A673 (cell line): Measurements from ENCODE around the gene RASL11B.

Experiments used
- EZH2 ChIP-seq: fragments of 200-600 bp; sonication (generic); IDR thresholded peaks from 2 replicates; pipeline ENCODE4 v1.6.1; 2017; ENCODE audit warnings: borderline replicate concordance, low read depth, mild to moderate bottlenecking, mixed read lengths, antibody characterized with exemption, low read length; ENCODE audit not compliant: poor library complexity, severe bottlenecking
- TF ChIP-seq, protein P1 (sequence below): fragments of 300-800, 200-600 bp; sonication (generic); conservative IDR thresholded peaks from 2 replicates; pipeline ENCODE4 v1.5.1; 2017; ENCODE audit warnings: low read depth, mild to moderate bottlenecking, antibody characterized with exemption, low read length, moderate library complexity, mixed read lengths

DNA sequence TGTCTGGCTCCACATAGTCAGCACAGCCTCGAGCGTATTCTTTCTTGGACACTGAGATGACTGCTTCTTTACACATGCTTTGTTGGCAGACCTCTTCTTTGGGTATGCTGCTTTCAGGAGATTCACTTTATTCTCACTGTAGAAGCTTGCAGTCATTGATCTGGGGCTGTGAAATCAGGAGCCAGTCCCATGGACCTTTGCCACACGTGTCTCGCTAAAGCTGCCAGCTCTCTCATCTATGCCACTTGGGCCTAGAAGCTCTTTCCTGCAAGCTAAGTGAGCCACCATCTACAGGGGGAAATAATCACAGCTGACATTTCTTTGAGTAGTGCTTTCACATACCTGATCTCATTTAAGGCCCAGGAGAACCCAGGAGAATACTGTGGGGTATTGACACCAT, 5.0 kb downstream of the RASL11B start:
- TF ChIP-seq, protein P1, sequence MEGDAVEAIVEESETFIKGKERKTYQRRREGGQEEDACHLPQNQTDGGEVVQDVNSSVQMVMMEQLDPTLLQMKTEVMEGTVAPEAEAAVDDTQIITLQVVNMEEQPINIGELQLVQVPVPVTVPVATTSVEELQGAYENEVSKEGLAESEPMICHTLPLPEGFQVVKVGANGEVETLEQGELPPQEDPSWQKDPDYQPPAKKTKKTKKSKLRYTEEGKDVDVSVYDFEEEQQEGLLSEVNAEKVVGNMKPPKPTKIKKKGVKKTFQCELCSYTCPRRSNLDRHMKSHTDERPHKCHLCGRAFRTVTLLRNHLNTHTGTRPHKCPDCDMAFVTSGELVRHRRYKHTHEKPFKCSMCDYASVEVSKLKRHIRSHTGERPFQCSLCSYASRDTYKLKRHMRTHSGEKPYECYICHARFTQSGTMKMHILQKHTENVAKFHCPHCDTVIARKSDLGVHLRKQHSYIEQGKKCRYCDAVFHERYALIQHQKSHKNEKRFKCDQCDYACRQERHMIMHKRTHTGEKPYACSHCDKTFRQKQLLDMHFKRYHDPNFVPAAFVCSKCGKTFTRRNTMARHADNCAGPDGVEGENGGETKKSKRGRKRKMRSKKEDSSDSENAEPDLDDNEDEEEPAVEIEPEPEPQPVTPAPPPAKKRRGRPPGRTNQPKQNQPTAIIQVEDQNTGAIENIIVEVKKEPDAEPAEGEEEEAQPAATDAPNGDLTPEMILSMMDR, result no peak
- TF ChIP-seq EZH2, result no peak
